GM21515 (cell line): Measurements from ENCODE around the gene TCIRG1.

Experiments
- ATAC-seq: cut with Tn5 transposase; IDR thresholded peaks from one replicate; pipeline ENCODE4 v1.9.1; 2021; ENCODE audit not compliant: unreplicated experiment

TCIRG1 gene

DNA sequence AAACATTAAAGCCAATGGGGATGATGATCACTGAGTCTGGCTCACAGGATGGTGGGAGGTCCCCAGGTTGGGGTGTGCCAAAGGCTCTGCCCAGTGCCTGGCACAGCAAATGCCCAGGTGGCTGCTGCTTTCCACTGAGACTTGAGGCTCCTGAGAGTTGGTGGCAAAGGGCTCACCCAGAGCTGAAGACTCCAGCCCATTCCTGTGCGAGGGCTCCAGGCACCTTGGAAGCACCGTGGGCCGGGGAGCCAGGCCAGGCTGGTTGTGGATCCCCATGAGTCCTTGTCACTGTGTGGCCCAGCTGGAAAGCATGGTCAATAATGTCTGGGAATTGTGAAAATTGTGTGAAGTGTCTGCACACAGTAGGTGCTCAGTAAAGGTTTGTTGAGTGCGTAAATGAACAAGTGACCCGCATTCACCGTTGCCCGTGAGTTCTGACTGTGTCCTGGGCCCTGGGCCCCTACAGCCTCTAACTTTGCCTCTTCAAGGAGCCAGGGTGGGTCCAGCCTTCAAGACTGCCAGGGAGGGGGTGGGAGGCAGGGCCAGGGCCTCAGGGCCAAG, 32.1 kb upstream of the TCIRG1 start:
- no peak for ATAC-seq

DNA sequence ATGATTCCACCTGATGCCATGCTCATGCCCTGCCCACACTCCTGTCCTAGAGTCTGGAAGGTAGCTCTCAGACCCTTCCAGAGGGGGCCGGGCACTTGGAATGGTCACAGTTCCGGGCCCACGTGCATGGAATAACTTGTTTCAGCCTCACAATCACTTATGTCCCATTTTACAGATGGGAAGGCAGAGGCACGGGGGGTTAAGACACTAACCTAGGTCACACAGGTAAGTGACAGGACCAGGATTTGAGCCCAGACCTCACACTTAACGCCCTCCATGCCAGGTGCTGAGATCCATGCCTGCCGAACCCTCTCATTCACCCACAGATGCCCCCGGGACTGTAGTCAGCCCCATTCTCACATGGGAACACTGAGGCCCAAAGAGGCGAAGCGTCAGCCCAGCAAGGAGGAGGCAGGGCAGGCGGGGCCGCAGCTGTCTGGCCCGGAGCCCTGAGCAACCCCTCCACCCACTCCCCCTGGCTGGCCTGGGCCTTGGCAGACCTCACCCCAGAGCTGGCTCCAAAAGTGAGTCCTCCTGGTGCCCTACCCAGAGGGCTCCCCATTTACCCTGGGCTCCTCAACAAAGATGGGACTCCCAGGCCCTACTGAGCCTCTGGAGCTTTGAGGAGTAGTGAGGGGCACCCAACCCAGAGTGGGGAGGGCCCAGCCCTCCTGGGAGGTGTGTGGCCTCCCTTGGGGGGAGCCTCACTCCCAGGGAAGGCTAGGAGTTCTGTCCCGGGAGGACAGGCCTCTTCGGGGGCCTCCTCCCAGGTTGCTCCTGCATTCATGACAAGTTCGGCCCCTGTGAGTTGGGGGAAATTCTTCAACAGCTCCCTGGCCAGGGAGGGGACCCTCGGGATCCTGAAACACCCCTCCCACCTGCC, 31.1 kb upstream of the TCIRG1 start:
- ATAC-seq, result no peak

DNA sequence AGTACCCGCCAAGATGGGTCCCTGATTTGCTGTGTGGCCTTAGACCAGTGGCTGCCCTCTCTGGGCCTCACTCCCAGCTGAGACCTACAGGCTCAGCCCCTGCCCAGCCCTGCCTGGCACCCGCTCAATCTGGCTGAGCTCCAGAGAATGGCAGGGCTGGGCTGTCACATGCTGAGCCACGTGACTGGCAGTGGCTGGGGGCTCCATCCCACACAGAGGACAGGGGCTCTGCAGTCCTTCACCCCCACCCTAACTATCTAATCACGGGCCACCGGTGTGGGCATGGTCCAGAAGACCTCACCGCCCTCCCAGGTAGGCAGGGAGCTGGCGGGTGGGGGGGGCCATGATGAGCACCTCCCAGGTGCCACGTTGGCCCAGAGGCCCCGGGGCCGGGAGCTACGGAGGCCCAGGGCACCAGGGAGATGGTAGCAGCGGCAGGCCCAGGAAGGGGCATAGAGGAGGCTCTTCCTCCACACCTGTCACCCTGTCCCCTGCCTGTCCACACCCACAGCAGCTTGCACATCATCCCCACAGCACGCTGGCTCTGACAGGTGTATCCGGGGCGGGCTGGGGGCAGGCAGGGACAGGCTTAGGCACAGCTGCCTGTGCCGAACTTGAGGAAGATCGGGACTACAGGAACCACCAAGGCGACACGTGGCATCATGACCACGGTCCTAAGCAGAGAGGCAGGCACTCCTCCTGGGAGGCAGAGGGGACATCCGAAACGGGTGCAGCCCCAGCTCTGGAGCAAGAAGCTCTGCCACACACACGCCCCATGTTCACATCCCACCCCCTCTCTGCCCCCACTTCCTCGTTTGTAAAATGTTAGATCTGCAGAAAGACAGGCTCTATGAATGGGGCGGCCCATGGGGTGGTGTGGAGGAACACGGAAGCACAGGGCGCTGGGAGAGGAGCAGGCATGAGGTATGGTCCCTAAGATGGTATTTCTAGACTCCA, 30.2 kb upstream of the TCIRG1 start:
- ATAC-seq, result no peak

DNA sequence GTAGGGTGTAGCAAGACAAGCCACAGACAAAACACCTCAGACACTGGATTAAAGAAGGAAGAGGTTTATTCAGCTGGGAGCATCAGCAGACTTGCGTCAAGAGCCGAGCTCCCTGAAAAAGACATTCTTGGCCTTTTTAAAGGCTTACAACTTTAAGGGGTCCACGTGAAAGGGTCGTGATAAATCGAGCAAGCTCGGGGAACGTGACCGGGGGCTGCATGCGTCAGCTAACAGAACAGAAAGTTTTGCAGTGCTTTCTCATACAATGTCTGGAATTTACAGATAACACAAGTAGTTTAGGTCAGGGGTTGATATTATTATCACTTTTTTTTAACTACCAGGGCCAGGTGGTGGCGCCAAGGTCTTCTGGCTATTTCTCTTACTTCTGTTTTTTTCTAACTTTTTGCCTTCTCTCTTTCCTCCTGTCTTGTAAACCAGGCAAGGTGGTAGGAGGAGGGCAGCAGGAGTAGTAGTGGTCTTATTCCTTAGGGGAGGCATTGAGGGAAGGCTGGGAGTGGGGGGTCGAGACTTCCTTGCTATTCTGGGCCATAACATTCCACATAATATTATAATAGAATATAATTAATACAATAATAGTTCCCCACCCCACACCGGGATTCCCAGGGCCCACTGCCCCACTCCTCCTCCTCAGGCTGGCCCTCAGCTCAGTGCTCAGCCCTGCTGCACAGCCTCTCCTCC, 29.3 kb upstream of the TCIRG1 start:
- no peak for ATAC-seq

DNA sequence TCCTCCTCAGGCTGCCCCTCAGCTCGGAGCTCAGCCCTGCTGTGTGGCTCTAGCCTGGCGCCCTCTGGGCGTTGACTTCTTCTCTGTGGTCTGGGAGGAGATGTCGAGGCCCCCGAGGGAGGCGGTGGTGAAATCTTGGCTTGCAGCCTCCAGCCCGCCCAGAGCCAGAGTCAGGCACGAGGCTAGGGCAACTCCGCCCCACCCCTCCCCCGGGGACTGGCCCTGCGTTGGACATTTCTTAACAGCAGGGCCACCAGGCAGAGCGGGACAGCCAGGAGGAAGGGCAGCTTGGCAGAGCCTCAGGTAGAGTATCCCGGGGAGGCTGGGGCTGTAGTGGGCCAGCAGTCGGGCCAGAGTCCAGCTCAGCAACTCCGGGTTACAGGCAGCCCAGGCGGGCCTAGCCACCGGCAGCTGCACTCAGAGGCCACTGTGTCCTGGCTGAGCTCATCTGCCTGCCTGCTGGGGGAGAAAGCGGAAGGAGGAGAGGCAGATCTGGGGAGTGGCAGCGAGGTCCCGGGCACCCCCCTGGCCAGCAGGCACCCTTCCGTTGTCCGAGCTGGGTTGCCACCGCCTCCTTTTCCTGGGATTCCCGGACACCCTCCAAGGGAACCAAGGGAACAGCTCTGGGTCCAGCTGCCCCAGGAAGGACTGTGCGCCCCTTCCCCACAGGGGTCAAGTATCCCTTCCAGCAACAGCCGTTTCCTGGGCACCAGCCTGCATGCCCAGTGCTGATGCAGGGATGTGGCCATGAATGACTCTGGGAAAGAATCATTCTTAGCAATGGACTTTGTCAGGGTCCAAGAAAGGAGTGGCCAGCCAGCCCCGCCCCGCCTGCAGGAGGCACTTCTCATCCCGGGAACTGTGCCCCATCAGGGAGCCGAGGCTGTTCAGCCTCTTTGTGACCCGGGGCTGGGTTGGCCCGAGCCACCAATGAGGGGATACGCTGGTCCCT, 28.5 kb upstream of the TCIRG1 start, which contains the start of gene ALDH3B1:
TSS of gene ALDH3B1 (plus strand) at position 238 of the 952 bp plus-strand sequence. CDS start 4,971 bp downstream, outside the sequence.
- no peak for ATAC-seq

DNA sequence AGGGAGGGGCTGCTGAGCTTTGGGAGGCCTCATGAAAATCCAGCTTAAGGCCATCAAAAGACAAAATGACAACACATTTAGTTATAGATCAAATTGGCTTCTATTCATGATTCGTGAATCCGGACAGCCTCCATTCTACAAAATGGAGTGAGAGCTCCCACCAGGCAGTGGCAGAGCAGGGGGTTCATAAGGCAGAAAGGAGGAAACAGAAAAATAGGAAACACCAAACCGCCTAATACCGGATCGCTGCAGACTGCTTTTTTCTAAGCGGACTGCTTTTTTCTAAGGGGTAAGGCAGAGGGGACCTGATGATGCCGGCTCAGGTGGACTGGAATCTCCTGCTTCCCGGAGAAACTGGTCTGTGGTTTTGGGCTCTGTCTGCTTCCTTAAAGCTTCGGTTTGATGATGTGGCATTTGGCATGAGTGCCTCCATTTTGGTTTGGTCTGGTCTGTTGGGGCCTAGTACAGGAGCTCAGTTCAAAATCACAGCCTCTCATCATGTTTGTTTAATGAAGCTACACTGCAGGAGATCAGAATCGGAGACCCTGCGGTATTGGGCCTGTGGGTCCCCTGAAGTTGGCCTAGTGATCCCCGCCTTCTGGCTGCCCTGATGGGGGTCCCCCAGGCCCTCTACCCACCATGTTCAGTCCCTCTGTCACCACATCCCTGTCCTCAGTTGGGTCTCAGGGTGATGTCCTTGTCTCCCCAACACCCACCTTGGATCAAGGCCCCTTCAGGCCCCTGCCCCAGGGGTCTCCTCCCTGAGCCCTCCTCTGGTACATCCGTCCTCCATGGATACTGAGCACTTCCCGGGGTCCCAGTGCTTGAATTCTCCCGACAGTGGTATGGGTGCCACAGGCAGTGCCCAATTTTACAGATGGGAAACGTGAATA, 27.5 kb upstream of the TCIRG1 start:
- no peak for ATAC-seq

DNA sequence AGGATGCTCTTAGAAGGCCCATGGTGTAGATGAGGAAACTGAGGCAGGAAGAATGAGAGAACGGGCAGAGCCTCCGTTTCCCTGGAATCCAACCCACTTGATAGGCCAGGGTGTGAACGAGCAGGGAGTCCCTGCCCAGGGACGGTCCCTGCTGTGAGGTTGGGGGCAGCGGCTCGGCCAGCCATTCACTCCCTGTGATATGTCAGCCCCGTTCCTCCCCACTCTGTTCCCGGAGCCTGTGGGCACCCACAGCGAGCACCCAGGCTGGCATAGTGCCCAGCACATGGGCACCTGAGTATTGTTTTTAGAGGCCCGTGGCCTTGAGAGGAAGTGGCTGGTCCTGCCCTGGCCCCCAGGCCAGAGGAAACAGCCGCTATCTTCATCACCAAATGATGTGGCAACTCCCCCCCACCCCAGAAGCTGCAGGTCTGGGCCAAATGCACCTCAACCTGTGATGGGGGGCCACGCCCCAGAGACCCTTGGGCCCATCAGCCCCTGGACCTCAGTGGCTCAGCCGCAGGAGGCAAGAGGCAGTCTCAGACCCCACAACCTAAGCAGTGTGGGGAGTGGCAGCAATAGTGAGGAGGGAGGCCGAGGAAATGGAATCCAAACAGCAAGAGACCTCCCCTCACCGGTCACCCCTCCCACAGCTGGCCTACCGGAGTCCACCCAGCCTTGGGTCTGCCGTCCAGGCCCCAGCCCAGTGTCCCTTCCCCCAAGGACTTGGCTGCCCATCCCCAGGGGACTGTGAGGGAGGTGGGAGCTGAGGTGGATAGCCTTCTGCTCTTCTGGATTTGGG, 26.6 kb upstream of the TCIRG1 start:
- ATAC-seq, result no peak

DNA sequence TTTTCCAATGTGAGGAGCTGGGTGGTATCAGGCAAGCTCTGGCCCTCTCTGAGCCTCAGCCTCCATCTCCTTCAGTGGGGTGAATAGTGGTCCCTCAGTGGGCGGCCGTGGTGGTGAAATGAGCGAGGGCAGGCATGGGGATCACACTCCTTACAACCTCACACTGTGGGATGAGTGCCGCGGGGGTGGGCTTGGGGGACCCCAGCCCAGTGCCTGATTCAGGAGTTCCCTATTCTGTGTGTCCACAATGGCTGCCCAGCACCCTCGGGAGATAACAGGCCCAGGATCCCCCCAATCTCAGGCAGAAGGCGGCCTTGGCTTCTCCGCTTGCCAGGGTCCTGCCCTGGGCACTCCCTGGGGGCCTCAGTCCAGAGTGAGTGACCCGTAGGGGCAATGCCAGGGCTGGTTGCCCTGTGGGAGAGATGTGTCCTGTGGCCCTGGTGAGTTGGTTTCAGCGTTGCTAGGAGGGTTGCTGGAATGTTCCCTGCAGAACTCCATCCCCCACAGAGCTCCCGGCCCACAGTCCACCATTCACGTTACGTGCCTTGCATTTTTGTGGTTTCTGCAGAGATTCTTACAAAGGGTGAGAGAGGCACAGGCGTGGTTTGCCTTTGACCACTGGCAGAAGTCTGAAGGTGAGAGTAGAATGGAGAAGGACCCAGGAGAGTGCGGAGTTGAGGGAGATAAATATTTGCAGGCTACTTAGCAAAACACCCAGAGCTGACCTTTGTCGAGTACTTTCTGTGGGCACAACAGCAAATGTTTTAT, 25.8 kb upstream of the TCIRG1 start:
- ATAC-seq, result no peak

DNA sequence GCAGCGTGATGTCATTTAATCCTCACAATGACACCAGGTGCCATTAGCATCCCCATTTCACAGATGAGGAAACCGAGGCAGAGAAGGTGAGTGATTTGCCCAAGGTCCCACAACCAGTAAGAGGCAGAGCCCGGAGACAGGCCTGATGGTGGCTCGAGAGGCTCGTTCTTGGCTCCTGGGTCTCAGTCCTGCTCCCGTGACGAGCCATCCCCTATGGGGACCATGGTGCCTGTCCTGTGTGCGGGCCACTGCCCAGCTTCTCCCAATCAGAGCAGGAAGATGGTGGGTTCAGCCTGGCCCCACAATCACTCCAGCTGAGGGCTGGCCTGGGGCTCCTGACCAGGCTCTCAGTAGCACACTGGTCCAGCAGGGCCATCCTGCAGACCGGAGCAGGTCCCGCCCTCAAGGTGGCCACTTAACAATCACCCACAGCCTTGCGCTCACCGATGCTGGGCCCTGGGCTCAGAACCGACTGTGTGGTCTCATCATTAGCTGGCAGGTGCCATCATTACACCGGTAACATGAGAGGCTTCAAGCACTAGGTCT, 25.1 kb upstream of the TCIRG1 start:
- ATAC-seq, result no peak

DNA sequence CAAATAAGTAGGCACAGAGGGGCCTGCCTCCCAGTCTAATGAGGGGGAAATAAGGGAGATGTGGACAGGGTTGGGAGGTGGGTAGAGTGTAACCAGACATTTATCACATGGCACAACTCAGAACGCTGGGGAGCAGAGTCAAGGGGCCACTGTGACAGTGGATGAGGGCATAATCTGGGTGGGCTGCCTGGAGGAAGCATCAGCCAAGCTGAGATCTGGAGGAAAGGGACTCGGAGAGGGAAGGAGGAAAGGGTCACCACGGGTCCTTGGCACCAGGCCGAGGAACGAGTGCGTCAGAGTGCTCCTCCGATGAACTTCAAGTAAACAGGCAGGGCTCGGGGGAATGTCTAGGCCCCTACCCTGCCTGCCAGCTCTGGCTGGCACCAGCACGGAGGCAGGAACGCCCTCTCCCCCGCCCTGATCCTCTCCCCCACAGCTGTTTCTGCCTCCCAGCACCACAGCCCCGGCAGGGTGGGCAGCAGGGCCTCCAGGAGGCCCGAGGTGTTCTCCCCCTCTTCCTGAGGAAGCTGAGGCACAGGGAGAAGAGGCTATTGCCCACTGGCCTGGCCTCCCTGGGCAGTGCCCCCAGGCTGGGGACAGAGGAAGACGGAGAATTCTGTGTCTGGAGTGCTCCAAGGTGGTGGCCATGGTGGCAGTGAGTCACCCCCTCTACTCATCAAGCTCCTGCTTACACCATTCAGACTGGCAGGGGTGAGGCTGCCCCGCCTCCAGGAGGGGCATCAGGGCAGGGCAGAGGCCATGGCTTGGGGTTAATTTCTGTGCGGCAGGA, 24.5 kb upstream of the TCIRG1 start:
- ATAC-seq, result no peak

DNA sequence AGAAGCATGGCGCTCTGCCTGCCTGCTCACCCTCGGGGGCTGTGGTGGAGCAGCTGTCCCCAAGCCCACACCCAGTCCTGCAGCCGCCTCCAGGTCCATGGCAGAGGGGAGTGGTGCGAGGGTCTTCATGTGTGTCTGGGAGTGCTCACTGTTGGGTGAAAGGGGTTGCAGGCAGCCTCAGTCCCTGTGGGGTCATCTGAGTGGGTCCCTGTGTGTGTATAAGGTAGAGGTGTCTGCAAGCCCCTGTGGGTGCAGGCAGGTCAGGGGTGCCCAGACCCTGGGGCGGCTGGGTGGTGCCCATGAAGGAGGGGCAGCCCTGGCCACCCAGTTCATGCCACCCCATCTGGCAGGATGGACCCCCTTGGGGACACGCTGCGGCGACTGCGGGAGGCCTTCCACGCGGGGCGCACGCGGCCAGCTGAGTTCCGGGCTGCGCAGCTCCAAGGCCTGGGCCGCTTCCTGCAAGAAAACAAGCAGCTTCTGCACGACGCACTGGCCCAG, 23.8 kb upstream of the TCIRG1 start:
- ATAC-seq, result no peak

DNA sequence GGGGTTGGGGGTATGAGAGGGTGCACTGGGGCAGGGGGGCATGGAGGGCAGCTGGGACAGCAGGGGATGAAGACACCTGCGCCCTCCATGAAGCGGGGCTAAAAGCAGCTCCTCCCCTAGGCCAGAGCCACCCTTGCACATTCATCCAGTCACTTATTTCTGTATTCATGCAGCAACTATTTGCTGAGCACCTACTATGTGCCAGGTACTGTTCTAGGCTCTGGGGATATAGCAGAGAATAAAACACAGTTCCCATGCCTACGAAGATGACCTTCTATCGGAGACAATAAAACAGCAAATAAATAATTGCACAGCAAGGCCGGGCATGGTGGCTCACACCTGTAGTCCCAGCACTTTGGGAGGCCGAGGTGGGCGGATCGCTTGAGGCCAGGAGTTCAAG, 23.4 kb upstream of the TCIRG1 start:
- no peak for ATAC-seq

DNA sequence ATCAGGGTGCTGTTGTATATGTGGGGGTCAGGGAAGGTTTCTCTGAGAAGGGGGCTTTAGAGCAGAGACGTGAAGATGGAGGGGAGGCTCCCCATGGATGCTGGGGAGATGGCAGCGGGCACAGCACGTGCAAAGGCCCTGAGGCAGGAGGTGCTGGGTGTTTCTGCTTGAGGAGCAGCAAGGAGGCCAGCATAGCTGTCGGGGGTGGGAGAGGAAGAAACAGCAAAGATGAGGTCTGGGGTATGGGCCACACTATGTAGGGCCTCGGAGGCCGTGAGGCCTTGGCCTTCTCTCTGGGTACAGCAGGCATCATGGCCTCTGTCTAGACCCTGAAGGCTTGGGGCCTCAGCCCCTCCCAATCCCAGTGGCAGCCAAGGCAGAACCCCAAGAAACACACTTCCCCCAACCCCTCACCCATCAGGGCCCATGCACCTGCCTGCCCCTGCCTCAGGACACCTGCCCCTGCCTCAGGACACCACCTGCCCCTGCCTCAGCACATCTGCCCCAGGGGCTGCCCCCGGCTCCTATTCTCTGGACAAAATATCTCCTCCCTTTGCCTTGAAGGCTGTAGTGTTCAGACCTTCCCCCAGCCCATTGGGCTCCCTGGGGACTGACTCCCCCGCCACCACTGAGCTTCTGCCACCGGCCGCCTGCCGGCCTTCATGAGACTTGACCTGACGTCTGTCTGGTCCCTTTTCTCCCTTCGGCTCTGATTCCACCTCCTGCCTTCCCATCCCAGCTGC, 22.5 kb upstream of the TCIRG1 start:
- no peak for ATAC-seq

DNA sequence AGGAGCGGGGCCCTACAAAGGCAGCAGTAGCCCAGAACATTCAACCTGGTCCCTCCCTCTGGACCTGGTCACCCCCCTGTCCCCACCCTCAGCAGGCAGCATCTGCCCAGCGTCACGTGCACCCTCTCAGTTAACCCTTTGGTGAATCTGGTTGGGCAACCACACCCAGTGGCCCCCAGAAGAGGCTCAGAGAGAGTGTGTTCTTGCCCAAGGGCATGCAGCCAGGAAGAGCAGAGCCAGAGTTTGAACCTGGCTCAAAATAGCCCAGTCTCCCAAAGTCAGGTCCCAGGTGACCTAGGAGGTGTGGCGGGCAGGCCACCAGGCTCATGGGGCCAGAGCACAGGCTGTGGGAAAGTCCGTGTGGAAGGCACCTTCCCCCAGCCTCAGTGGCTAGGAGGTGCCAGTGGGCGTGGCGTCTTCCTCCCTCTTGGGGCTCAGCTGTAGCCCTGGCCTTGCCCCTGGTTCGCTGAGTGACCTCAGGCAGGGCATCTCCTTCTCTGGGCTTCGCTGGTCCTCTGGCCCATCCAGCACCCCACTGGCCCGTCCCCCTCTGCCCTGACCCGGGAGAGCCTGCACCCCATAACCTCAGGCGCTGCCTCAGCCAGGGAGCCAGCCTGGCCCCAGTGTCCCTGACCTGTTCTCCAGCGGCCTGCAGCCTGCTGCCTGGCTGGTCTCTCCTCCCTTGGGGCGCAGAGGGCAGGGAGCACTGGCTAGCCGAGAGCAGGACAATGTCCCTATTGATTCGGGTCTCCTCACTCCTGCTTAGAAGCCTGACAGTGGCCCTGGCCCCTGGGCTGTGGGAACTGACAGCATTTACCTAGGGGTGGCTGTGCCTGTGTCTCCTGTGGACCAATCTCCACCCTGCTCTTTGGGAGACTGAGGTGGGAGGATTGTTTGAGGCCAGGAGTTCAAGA, 21.7 kb upstream of the TCIRG1 start:
- ATAC-seq, result no peak
